Measurements from ENCODE around the gene ULK1.
"Not testable (repeated sequence)": the region's sequence is repeated elsewhere in the genome, so short reads cannot be mapped to it uniquely, and the experiment has no call there.

The ULK1 gene

GRCh38 chr12:131947482-131948027 is 53.1 kb downstream of the ULK1 start:
- DNase-seq, result no peak

GRCh38 chr12:131948166-131948712 is 53.8 kb downstream of the ULK1 start:
- DNase-seq, result no peak

DNA sequence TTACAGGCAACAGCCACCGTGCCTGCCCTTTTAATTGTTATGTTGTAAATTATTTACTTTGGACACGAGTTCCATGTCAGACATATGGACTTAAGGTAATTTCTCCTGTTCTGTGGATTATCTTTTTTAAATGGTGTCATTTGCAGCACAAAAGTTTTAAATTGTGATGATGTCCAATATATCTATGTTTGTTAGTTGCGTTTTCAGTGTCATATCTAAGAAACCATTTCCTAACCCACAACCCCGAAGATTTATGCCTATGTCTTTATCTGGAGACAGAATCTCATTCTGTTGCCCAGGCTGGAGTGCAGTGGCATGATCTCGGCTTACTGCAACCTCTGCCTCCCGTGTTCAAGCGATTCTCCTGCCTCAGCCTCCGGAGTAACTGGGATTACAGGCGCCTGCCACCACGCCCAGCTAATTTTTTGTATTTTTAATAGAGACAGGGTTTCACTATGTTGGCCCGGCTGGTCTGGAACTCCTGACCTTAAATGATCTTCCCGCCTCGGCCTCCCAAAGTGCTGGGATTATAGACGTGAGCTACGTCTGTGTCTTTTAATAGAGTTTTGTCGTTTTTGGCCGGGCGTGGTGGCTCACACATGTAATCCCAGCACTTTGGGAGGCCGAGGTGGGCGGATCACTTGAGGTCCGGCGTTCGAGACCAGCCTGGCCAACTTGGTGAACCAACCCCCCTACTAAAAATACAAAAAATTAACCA is 54.5 kb downstream of the ULK1 start:
- not testable (repeated sequence) for DNase-seq

DNA sequence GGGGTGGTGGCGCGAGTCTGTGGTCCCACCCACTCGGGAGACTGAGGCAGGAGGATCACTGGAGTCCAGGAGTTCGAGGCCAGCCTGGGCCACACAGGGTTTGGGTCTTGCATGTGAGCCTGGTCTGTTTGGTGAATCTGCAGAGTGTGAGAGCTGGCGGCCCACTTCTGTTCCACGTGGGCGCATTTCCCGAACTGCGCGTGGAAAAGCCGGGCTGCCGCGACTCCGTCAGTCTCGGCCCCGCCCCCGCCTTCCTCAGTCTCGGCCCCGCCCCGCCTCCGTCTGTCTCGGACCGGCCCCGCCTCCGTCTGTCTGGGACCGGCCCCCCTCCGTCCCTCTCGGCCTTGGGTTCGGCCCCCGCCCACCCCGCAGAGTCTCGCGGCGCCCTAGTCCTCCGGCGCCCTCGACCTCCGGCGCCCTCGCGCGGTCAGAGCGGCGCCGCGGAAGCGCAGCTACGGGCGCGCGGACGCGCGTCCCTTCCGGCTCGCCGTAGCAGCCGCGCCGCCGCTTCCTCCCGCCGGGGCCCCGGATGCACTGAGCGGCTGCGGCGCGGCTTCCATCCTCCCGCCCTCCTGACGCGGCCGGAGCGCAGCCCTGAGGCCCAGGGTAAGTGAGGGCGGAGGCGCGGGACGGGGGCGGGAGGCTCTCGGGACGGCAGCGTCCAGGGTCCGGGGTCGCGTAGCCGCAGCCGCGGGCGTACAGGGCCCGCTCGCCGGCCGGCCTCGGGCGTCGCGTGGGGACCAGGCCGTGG is 55.2 kb downstream of the ULK1 start, which contains the start of gene EP400:
Gene EP400 (plus strand): TSS at position 512 of the 751 bp plus-strand sequence. CDS start 10,678 bp downstream, outside the sequence.
- peak; percentile 96 for DNase-seq

GRCh38 chr12:131950182-131950913 is 55.9 kb downstream of the ULK1 start:
- peak; percentile 28 for DNase-seq

DNA sequence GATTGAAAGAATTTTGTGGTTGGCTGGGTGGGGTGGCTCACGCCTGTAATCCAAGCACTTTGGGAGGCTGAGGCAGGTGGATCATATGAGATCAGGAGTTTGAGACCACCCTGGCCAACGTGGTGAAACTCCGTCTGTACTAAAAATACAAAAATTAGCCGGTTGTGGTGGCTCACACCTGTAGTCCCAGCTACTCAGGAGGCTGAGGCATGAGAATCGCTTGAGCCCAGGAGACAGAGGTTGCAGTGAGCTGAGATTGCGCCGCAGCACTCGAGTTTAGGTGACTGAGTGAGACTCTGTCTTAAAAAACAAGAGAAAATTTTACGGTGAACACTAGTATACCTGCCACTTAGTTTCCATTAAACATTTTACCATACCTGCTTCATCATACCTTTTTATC is 59.4 kb downstream of the ULK1 start:
- DNase-seq, result not testable (repeated sequence)

DNA sequence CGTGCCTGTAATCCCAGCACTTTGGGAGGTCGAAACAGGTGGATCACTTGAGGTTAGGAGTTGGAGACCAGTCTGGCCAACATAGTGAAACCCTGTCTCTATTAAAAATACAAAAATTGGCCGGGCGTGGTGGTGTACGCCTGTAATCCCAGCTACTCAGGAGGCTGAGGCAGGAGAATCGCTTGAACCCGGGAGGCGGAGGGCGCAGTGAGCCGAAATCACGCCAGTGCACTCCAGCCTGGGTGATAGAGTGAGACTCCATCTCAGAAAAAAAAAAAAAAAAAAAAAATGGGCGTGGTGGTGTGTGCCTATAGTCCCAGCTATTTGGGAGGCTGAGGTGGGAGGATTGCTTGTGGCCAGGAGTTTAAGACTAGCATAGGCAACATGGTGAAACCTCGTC is 60.0 kb downstream of the ULK1 start:
- DNase-seq, result not testable (repeated sequence)

DNA sequence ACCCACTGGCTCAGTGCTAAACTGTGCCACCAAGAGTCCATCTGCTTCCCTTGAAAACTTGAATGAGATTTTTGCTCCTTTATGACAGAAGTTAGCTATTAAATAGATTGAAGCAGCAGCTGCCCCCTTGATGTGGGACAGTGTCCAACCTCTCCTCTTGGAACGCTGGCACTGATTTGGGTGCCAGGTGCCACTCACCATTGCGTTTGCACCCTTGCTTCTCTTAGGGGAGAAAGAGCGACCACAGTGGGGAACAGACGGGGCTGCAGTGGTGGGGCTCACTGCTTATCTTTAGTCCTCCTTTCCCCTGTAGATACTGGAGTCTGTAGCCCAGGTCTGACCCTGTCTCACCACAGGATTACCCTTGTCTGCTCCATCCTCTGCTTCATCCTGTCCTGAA is 64.7 kb downstream of the ULK1 start:
- DNase-seq, result no peak

DNA sequence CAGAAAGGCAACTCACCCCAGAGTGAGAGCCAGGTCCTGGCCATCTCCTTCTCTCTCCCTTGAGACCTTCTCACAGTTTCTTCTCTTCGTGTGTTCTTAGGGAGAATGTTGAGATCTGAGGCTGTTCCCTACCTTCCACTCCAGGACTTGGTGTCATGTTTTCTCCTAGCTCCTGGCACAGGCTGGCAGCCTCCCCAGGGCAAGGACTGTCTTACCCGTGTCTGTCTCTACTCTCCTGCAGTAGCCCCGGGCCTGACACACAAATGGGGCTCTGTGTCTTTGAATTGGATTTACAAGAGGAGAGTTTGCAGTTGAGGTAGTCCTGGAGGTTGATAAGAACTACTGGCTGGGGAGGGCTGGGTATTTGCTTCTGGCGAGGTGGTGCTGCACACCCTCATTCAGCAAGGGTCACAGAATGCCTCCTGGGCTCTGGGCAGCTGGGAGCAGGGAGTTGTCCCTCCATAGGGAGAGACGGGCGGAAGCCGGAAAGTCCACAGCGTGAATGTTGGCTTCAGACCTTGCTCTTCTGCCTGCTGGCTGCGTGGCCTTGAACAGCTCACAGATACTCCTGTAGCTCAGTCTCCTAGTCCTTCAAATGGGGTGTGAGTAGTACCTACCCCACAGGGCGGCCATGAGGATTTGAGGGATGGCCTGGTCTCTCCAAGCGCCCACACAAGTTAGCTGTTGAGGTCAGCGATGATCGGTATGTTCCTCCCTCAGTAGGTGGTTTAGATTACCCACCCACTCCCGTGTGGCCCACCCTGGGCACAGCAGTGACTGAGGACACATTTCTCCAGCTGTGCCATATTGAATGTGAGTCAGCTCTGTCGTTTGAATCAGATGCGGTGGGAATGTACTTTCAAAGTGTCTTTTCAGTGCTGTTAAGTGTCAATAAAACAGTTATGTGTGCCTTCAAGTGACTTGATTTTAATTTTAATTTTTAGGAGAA is 65.5 kb downstream of the ULK1 start:
- DNase-seq, result no peak

DNA sequence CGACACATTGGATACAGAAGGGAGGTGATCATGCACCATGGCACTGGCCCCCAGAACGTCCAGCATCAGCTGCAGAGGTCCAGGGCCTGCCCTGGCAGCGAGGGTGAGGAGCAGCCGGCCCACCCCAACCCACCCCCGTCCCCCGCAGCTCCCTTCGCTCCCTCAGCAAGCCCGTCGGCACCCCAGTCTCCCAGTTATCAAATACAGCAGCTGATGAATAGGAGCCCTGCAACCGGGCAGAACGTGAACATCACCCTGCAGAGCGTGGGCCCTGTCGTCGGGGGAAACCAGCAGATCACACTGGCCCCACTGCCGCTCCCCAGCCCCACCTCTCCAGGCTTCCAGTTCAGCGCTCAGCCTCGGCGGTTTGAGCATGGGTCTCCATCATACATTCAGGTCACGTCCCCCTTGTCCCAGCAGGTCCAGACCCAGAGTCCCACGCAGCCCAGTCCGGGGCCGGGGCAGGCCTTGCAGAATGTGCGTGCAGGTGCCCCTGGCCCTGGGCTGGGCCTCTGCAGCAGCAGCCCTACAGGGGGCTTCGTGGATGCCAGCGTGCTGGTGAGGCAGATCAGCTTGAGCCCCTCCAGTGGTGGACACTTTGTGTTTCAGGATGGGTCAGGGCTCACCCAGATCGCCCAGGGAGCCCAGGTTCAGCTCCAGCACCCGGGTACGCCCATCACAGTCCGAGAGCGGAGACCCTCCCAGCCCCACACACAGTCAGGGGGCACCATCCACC is 66.3 kb downstream of the ULK1 start:
- not testable (repeated sequence) for DNase-seq

GRCh38 chr12:131961328-131961727 is 66.9 kb downstream of the ULK1 start:
- DNase-seq, result not testable (repeated sequence)

DNA sequence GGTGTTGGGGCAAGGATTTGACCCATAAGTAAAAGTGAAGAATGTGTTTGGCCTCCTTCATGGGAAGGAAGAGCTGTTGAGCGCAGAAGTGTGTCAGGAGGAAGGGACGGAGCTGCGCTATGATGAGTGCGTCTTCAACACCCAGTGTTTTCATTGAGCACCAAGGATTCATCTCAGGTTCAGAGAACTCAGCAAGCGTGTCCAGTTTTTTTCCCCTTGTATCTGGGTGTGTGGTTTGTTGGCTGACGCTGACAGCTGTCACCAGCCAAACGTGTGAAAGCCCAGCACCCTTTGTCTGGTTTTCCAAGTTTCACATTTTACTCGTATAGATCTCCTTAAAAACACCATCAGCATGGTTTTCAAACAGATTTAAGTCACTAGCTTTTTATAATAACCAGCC is 67.6 kb downstream of the ULK1 start:
- no peak for DNase-seq

DNA sequence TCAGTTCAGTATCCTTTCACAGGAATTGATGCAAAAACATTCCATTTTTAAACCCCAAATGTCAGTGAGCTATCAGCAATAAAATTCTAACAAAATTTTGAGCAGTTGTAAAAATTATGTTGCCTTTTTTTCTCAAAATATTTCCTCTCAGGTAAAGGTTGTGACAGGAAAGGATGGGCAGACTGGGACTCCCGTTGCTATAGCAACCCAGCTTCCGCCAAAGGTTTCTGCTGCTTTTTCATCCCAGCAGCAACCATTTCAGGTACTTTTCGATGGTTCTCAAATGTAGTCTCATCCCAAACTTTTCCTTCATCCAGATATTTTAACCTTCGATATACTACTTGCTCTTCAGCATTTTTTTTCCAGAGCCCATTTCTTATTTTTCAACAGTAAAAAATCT is 69.0 kb downstream of the ULK1 start:
- no peak for DNase-seq

DNA sequence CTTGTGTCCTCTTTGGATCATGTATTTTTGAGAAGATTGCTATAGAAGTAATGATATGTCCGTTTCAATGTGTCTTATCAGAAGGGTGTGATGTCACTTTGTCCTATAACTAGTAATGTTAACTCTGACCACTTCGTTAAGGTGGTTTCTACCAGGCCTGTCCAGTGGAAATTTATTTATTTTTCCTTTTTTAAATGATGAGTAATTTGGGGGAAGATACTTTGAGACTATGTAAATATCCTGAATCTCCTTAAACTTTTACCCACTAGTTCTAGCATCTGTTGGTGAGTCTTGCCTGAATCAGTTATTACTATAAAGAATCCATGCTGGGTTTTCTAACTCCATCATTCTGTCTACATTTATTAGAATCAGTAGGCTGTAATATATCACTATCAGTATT is 70.7 kb downstream of the ULK1 start:
- no peak for DNase-seq

- DNase-seq, result no peak
Observed at GRCh38 chr12:131971226-131971625, 76.8 kb downstream of the ULK1 start.
